IPS-NIHi7 (cell line): Measurements from ENCODE around the gene ZNF330.
"Not testable (repeated sequence)": the region's sequence is repeated elsewhere in the genome, so short reads cannot be mapped to it uniquely, and the experiment has no call there.

ENCODE experiments used
- DNase-seq: peaks from one replicate; pipeline ENCODE4 v3.0.0; 2012; ENCODE audit warnings: mixed read lengths; ENCODE audit errors: extremely low spot score

ZNF330 gene

DNA sequence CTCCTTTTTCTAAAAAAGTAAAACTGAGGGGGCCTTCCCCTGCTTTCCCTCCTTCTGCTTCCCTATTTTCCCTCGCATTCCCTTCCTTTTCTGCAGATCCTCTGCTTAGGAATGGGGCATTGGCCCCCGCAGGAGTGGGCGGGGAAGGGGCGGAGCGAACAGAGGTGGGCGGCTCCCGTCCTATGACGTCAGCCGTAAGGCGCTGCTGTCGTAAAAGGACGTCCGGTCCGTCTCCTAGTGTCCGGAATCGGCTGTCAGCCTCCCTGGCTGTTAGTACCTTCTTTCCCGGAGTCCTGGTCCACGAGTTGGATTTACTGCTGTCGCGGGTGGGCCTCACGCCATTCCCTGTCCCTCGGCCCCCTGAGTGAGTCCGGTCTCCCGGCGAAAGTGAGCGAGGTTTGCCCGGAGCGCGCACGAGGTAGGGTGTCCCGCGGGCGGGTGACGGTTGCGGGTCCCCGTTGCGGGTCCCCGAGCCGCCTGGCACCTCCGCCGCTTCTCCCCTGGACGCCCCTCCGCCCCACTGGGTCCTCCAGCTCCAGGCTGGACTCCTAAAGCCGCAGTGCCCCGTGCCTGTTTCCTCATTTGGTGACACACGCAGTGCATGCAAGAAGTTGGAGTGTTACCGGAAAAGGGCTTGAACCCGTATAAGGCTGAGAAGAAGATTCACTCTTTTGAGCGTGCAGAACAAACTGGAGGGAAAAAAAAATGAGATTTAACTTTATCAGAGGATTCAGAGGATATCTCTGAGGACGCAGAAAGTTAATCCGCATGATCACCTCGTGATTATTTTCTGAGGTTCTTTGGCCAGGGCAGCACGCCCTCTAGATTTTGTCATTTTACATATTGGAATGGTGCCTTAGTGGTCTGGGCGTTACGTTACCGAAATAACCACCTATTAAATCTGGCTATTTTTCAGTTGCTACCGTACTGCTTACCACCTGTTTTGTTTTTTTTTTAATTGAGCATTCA lies at the start of gene ZNF330:
Gene ZNF330, plus strand, starts transcription at position 205 of the 969 bp plus-strand sequence. CDS start 1,477 bp downstream, outside the sequence.
- DNase-seq, result peak; percentile 94

DNA sequence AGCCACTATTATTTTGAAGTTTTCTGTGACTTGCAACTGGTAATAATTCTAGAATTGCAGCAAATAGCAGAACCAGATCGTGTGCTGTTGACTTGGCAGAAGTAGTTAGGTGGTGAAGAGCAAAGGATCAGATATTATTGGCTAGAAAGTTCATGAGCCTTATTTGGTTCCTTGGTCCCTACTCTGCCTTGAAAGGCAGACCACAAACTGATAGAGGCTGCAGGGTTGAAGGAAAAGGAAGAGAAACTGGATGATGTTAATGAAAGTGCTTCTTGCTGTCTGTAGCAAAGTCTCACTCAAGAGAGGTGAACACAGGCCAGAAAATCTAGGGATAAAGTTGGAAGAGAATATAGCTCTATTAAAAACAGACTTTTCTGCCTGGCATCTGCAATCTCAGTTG lies 46.2 kb upstream of the ZNF330 start:
- no peak for DNase-seq

DNA sequence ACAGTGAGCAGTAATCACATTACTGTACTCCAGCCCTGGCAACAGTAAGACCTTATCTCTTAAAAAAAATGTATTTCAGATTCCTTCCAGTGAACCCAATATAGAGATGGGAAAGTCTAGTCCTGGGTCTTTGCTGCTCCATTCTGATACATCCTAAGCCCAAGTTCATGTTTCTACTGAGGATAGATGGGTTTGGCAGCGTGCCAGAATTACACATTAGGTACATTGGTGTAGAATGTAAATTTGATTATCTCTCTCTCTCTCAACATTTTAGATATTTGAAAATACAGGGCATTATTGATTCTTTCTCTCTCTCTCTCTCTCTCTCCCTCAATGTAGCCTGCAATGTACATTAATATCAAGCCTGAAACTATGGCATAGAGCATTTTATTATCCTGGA lies 43.5 kb upstream of the ZNF330 start:
- no peak for DNase-seq

DNA sequence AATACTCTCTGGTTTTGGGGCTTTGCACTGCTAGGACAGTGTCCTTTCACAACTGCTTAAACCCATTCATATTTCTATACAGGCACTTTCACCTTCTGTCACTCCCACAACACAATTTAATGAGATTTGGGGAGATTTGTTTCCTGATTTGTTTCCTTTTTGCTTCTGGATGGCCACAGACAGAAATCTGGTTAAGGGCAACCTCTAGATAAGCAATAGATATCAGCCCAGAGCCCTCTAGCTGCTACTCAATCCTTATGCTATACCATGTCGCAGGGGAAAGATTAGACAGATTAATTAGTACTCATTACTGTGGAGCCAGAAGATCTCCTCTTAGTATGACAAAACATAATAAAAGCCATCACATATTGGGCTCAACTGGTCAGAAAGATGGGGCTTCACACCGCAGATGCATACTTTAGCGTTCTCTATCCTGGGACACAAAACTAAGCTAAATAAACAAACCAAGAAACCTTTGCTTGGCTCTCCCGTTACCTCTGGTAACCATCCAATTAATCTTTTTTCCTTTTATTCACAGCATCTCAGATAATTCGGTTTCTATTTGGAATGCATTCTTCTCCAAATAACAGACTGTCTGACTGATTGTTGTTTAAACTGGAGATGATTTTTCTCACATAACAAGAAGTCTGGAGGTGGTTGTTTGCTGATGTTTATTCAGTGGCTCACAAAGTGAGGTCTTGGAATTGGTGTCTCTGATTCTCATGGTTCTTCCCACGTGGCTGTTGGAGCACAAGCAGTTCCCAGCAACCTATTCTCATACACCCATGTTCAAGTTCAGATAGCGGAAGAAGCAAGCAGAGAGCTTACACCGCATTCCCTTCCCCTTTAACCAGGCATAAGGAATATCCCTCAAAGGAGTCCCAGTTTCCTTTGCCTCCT lies 41.0 kb upstream of the ZNF330 start:
- DNase-seq, result no peak

DNA sequence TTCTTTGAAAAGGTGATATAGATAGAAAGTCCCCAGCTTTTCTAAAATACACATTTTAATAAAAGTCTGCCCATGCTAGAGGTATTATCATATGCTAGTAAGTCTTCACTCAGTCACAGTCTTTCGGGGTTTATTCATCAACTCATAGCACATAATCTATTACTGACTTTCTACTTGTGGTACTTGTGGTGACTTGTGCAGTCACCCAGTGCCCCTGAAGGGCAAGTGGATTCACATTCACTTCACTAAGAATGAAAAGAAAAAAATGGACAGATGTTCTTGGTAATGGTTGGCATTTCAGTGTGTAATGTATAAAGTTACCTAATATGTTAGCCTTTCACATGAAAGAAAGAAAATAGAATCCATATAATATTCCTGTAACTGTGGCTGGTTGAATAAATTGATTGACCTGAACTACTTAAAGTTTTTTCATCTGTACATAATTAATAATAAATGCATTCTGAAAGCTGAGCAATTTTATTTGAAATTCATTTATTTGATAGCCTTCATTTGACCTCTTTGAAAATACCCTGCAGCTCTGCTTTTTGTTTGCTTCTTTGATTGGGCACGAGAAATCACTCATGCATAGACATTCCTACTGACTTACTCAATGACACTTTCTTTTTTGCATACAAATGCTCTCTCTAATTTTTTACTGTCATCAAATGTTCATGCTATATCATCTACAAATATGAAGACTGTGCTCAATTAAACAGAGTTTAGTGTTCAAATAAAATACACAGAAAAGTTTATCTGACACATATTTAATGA lies 39.5 kb upstream of the ZNF330 start:
- DNase-seq, result no peak

DNA sequence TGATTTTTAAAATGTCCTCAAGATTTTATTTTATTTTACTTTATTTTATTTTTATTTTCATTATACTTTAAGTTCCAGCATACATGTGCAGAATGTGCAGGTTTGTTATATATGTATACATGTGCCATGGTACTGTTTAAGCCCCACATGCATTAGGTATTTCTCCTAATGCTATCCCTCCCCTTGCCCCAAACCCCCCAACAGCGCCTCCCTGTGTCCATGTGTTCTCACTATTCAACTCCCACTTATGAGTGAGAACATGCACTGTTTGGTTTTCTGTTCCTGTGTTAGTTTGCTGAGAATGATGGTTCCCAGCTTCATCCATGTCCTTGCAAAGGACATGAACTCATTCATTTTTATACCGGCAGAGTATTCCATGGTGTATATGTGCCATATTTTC lies 37.2 kb upstream of the ZNF330 start:
- DNase-seq, result not testable (repeated sequence)

DNA sequence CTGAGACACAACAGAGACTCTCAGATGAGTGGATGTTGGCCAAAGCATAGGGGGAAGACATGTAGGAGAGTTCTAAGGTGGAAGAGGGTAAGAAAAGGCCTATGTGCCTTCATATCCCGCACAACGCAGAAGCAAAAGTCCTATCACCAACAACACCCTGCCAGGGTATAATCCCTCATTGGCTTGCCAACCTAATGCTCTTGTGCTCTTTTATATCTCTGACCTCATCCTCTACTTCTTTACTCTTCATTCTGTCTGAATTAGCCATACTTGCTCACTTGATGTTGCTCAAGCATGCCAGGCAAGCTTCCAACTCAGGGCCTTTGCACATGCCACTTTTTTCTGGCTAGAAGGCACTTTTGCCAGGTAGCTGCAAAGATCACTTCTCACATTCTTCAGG lies 28.1 kb upstream of the ZNF330 start:
- no peak for DNase-seq

DNA sequence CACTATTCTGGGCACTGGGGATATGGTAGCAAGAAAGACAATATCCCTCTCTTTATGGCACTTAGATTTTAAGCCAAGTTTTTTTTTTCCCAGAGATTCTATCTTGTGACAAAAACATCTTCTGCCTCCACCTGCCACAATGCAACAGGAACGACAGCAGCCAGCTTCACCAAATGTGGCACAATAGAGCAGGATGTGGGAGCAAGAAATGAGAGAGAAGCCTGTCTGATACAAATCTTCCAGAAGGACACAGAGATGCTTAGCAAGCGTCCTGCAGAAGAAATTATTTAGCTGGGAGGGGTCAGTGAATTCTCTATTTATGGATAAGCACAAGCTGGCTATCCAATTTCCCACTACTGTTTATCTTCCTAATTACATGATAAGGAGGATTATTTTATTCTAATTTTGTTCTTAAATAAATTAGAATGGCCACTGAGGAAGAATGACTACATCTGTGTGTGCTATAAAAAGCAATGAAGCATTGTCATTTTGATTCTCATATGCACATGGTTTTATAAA lies 27.1 kb upstream of the ZNF330 start:
- no peak for DNase-seq

DNA sequence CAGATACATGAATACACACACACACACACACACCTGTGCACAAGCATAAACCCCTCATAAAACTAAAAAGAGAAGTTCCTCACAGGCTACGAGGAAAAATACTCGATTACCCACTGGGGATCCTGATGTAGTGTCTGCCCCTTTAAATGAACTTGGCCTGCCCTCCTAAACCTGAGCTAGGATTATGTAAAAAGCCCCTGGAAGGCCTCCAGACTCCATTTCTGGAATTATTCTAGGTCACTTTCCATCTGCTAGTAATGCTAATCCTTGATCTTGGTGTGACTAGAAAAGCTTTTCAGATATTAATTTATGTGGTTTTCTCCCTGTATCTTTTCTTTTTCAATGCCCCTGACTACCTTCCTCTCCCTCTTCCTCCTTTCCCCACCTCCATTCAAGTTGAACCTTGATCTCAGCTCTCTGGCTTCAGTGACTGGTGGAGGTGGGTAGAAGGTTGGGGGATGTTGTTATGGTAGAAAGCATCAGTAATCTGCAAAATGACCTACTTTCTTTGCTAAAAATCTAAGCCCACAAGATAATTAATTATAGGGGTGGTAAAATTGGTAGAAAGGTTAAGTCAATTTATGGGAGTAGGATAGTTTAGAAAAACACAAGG lies 25.5 kb upstream of the ZNF330 start:
- DNase-seq, result no peak

DNA sequence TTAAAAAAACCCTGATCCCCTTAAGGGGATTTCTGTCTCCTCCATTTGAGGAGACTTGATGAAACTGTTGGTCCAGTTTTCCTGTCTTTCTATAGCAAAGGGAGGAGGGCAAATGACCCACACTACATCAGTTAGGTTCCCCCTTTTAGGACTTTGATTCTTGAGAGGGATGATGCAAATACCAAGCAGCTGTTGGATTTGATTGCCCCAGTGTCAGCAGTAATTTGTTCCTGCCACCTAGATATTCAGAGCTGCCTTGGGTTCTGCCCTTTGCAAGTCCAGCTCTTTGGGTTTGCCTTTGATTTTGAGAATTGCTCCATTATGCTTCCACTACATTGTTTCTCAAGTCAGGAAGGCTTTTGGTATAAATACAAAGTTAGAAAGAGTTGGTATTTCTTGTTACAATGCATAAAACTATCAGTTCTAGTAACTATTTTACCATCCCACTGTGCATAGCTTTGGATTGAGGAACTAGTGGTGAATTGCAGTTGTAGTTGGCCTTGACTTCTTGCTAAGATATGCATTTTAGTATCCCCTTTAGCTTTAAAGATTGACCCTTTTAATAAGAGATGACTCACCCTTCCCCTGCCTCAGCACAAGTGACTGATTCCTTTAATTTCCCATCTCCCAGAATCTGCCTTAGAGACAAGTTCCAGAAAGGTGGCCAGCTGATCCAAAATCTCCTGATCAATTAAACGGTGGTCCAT lies 24.3 kb upstream of the ZNF330 start:
- no peak for DNase-seq

DNA sequence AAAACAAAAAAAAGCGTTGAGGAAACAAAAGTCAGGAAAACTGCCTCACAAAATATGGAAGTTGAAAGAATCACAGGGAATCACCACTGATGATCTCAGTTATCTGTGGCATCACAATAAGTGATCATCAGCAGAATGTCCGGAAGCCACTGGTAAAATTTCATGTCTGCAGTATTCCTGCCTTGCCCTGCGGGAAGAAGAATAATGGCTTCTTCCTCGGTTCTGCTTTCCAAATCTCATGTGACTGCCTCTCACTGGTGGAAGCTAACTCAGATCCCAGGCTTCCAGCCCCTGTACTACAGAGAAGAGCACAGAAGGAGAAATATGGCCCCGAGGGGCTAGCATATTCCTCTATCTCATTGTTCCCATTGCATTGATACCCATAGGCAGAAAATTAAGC lies 12.7 kb upstream of the ZNF330 start:
- no peak for DNase-seq

DNA sequence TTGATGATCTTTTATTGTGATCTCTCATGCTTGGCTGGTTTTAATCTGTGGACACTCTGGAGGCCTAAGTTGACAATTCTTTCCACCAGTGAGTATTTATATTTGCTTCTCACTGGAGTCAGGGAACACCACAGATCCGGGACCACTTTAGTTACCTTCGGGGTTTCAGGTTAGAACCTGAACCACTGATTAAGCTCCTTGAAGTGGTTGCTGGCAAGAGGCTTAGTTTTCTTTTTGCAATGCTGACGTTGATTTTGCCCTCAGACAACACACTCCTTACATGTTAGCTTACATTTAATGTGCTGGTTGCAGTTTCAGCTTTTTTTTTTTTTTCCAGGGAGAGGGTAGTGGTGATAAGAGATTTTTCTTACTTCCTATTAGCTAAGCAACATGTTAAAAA lies 10.5 kb upstream of the ZNF330 start:
- no peak for DNase-seq

DNA sequence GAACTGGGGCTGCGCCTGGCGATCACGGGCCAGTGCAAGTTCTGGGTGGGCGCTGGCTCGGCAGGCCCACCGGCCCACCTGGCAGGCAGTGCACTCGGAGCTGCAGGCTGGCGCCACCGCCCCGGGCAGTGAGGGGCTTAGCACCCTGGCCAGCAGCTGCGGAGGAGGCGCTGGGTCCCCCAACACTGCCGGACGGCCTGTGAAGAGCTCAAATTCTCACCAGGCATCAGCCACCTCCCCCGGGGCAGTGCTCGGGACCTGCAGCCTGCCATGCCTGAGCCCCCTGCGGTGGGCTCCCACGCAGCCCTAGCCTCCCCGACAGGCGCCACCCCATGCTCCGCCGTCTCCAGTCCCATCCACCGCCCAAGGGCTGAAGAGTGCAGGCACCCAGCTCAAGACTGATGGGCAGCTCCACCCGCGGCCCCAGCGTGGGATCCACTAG lies 7.1 kb upstream of the ZNF330 start:
- DNase-seq, result no peak

DNA sequence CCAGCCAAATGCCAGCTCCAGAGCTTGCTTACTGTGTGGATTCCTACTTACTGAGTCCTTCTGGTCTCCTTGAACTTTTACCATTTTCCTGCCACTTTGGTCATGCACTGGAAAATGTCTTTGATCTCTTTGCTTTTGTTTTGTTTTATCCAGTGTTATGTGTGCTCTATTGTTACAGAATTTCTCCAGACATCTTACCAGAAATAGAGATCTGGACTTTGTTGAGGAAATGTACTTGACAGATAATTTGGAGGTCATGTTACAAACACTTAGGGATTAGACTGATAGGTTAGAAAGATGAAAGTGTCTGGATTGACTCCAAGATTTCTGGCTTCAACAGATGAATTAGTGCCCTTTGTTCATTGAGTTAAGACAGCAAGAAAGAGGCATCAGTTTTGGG lies 5.7 kb upstream of the ZNF330 start:
- DNase-seq, result no peak

DNA sequence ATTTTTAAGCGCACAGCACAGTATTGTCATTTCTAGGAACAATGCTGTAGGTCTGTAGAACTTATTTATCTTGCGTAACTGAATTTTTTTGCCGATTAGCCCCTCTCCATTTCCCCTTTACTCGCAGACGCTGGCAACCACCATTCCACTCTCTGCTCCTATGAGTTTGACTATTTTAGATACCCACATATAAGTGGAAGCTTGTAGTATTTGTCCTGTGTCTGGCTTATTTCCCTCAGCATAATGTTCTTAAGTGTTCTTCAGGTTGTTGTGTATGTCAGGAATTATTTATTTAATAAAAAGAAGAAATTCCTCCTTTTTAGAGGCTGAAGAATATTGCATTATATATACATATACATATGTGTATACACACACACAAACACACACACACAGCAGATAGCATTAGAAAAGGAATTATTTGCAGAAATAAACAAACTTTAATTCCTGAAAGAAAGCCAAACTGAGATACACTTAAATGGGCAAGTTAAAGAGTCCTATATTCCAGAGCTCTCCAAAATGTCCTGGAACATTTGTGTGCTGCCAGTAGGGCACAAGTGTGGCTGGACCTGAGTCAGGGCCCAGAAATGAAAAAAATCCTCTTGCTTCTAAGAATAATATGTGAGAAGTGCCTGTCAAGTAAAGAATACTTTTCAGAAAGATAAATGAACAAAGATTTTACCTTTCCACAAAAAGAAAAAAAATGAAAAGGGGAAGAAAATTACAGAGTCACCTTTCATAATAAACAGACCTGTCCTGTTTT lies 4.5 kb upstream of the ZNF330 start:
- no peak for DNase-seq

DNA sequence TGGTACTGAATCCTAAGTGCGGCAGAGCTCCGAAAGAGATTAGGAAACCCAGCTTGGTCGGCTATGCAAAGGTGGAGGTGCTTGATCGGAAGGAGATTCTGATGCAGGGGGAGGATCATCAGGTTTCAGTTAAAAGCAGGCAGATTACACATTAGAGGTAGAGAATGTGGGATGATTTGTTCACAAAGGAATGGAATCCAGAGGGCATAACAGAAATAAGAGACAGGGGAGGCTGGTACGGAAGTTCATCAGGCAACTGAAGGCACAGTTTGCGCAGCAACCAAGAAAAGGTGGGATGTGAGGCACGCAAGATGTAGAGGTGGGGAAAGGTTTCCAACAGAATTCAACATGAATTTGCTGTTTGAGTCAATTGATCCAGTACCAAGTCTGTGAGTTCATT lies 424 bp upstream of the ZNF330 start:
- DNase-seq, result peak; percentile 11

DNA sequence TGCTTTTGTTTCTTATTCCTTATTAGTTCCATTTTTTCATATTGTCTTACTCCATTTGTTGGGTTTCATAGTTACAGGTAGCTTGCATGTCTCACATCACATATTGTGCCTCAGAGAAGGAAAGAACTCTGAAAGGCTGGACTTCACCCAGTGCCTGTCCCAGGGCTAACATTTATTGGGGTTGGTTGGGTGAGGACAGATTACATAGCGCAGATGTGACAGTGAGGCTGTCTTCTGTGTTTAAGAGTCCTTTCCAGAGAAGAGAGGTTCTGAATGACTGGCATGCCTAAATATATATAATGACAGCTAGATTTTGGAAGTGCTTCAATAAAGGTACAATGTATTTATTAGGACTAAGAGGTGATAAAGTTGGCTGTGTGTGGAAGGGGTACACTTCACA lies 2.7 kb downstream of the ZNF330 start:
- DNase-seq, result no peak

DNA sequence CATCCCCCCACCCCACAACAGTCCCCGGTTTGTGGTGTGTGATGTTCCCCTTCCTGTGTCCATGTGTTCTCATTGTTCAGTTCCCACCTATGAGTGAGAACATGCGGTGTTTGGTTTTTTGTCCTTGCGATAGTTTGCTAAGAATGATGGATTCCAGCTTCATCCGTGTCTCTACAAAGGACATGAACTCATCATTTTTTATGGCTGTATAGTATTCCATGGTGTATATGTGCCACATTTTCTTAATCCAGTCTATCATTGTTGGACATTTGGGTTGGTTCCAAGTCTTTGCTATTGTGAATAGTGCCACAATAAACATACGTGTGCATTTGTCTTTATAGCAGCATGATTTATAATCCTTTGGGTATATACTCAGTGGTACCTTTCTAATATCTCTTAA lies 6.6 kb downstream of the ZNF330 start:
- DNase-seq, result not testable (repeated sequence)

DNA sequence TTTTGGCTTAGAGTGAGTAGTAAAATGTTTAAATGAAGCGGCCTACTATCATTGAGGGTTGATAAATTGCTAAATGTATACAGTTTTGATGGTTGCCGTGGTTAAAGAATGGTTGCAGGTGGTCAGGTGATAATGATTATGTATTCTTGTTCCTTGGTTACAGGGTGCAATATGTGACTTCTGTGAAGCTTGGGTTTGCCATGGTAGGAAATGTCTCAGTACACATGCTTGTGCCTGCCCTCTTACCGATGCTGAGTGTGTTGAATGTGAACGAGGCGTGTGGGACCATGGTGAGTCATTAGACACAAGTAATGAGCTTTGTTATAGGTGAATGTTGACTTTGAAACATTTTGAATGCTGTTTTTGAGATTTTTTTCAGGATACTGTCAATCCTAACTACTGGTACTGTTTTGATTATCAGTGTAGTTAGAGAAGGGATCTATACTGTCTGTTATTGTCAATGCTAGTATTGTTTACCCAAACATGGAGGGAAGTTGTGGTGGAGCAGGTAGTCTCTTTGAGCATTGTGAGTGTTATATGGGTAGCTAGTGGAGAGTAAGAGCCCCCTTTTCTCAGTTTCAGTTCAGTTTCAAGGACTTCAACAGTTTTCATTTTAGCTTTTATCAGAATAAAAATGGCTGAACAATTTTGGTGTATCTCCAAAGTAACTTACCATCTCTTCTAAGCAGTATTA lies 8.9 kb downstream of the ZNF330 start:
- no peak for DNase-seq
